B cell (primary cell): ENCODE results near the gene KCNMB2.

Experiments
- EZH2 ChIP-seq: IDR thresholded peaks from 2 replicates; pipeline ENCODE4 v1.6.1; 2012; ENCODE audit warnings: borderline replicate concordance, low read depth, mild to moderate bottlenecking, moderate library complexity, low read length; ENCODE audit not compliant: insufficient read depth, poor library complexity, severe bottlenecking
- TF ChIP-seq, protein P1 (sequence below): fragments of 200-600 bp; IDR thresholded peaks from one replicate; pipeline ENCODE4 v1.8.0; 2022; ENCODE audit warnings: antibody characterized with exemption, mild to moderate bottlenecking

DNA sequence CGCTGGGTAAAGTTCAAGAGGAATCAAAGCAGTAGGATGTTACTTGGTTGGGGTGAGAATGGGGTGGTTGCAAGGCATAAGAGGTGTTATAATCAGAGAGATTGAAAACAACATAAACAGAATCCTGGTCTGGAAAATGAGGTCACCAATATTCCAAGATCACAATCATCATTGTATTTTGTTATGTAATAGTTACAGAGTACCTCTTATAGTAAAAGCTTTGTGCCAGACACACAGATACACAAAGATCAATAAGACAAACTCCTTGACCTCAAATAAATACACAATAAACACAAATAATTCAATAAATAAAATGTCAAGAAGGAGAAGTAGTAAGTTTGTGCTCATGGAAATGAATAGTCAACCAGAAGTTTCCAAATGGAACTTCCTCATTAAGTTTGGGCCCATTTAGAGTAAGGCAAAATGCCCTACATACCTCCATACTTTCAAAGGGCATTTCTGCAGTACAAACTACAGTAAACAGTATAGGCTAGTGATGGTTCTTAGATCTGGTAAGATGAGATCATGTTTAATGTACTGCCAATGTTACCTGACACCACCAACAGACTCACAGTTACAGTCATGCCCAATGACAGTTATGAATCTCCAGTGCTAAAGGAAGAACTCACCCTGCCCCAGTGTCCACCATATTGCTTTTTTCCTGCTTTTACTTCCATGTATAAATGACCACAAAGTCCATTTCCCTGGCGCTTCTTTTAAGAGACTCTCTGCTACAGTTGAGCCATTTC is 93.4 kb downstream of the KCNMB2 start:
- TF ChIP-seq, protein P1, sequence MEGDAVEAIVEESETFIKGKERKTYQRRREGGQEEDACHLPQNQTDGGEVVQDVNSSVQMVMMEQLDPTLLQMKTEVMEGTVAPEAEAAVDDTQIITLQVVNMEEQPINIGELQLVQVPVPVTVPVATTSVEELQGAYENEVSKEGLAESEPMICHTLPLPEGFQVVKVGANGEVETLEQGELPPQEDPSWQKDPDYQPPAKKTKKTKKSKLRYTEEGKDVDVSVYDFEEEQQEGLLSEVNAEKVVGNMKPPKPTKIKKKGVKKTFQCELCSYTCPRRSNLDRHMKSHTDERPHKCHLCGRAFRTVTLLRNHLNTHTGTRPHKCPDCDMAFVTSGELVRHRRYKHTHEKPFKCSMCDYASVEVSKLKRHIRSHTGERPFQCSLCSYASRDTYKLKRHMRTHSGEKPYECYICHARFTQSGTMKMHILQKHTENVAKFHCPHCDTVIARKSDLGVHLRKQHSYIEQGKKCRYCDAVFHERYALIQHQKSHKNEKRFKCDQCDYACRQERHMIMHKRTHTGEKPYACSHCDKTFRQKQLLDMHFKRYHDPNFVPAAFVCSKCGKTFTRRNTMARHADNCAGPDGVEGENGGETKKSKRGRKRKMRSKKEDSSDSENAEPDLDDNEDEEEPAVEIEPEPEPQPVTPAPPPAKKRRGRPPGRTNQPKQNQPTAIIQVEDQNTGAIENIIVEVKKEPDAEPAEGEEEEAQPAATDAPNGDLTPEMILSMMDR, result no peak
- no peak for TF ChIP-seq EZH2
